Activated CD4-positive, alpha-beta T cell treated with anti-CD3 and anti-CD28 coated beads, Interleukin-2, amount 50 U/mL, for 48 hours (primary cell): ENCODE measurements around the gene EPB41L2.

Experiments
- DNase-seq, 2 experiments: peaks; one replicate each; pipeline ENCODE4 v3.0.0-alpha.2; 2020

Gene EPB41L2

GRCh38 chr6:131061041-131061750 lies 1.8 kb downstream of the EPB41L2 start:
- DNase-seq, result no peak

GRCh38 chr6:131060311-131060710 lies 2.7 kb downstream of the EPB41L2 start:
- DNase-seq, result no peak

DNA sequence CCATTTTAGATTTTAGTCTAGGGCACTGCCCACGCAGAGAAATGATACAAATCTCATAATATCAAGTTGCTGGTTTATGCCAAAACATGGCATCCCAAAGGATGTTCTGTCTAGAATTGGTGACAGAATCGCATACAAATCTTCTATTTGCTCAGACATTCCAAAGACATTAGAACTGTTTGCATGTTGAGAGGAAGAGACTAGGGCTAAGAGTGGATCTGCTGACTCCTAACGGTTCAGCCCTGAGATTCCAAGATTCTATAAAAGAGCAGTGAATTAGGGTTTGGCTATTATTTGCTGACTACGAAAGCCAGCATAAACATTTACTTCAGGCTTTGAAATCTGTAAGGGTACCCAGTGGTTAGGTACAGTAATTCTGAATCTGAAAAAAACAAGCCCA lies 3.6 kb downstream of the EPB41L2 start:
- DNase-seq, result no peak

DNA sequence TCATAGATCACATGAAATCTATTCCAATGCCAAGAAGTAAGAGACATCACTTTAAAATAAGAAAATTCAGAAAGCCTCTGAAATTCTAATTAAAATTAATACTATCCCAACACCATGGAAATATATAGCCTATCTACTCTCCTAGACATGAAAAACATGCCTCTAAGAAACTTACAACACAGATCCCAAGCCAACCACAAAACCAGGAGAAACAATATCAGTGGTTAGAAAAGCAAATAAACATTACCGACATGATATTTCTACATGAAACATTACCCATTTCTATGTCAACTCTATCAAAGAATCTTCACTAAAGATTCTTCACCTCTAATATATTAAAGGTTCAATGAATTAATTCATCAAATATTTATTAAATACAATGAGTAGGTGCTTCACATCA lies 4.8 kb downstream of the EPB41L2 start:
- no peak for DNase-seq

- no peak for DNase-seq
These were observed 8.4 kb downstream of the EPB41L2 start for GRCh38 chr6:131054392-131055250.

DNA sequence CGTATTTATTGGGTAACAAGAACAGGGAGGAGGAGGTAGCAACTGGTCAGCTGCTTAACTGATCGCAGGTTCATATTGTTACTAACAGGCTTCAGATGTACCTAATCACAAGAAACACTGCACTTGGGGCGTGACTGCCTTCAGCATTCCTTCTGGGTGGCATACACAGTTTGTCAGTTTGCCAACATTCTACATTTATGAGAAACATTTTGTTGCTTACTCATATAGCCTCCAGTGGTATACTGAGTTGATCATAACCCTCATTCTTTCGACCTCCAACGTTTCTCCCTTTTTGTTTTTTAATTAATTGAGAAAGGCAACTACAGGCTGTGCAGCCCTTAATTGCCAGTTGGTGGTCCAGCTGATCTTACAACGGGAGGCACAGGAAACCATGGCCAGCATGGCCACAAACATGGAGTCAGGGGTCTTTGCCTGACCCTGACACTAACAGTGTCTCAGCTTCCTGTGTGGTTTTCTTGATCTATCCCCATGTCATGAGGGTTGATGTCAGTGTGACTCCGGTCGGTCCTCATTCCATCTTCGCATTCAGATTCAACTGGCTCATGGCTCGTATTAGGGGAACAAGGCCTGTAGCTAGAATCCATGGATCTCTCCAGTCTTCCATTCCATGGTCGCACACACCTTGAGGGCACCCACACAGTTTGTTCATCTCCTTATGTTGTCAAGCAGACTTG lies 9.4 kb downstream of the EPB41L2 start:
- DNase-seq, result no peak

DNA sequence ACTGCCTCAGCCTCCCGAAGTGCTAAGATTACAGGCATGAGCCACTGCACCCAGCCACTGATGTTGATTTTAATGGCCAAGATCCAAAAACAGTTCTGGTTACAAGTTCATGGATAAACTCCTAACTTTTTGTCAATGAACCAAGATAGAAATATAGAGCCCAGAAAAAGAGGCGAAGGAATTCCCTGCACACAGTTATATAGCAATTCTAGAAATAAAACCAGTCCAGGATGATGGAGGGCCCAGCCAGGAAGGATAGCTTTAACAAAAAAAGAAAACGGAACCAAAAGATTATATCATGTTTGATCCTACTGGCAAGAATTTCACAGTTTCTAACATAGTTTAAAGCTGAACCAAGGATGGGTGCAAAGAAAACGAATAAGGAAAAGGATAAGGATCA lies 10.9 kb downstream of the EPB41L2 start:
- DNase-seq, result no peak

DNA sequence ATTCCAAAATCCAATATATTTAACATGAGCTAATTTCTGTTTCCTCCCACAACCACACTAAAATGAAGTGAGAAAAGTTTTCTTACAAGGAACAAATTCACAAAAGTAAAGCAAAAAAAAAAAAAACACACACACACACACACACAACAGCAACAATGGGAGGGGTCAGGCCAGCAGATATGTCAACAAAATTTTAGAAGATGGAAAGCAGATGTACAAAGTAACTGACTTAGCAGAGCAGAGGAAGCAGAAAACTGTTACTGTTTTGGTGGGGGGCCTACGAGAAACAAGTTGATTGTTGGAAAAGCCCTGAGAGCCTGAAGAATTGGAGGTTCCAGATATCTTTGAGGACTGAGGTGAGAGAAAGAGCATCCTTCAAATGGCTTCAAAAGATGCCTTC lies 11.7 kb downstream of the EPB41L2 start:
- no peak for DNase-seq

- DNase-seq, result no peak
These were observed 13.4 kb downstream of the EPB41L2 start for GRCh38 chr6:131049608-131050007.

GRCh38 chr6:131048933-131049515 lies 14.0 kb downstream of the EPB41L2 start:
- DNase-seq, result no peak

- DNase-seq, result no peak
These were observed 14.6 kb downstream of the EPB41L2 start for GRCh38 chr6:131048459-131048858.

- no peak for DNase-seq
These were observed 17.9 kb downstream of the EPB41L2 start for GRCh38 chr6:131045139-131045538.

DNA sequence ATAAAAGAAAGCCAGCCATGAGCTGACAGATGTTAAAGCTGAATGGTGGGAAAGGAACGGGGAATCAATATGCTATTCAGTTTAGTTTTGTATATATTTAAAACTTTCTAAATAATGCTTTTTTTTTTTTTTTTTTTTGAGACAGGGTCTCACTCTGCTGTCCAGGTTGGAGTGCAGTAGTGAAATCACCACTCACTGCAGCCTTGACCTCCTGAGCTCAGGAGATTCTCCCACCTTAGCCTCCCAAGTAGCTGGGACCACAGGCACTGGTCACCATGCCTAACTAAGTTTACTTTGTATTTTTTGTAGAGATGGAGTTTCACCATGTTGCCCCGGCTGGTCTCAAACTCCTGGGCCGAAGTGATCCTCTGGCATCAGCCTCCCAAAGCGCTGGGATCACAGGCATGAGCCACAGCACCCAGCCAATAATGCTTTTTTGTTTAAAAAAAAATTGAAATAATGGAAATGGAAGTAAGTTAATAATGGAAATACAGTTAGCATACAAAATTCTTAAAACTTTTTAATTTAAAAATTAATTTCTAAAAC lies 19.1 kb downstream of the EPB41L2 start:
- DNase-seq, result no peak

DNA sequence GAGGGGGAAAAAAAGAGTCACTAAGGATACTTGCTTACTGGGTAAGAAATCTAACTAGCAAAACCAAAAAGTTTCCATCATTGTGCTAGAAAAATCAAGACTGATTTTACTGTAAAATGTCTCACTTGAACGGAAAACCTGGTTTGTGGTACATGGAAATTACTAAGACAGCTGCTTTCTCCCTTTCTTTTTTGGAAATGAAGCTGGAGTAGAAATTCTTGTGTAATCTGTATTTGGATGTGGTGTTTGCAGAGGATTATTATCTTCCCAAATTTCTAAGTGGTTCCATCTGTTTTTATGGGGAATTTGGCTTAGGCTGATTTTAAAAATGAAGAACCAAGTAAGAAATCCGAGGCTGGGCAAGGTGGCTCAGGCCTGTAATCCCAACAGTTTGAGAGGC lies 20.4 kb downstream of the EPB41L2 start:
- no peak for DNase-seq

GRCh38 chr6:131041814-131042213 lies 21.2 kb downstream of the EPB41L2 start:
- no peak for DNase-seq

DNA sequence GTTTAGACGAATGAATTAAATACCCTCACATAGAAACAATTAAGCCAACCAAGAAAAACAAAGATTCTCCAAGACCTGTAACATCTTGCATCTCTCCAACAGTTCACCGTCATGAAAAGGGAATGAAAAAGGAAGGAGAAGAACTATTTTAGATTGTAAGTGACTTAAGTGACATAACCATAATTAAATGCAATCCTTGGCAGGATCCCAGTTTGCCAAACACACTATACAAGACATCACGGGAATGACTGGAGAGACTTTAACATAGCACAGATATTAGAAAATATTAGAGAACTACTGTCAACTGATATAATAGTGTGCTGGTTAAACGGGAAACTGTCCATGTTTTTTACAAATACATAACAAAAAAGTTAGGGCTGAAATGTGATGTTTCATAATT lies 22.2 kb downstream of the EPB41L2 start:
- DNase-seq, result no peak

- no peak for DNase-seq
These were observed 23.7 kb downstream of the EPB41L2 start for GRCh38 chr6:131039345-131039680.

- DNase-seq, result no peak
These were observed 24.3 kb downstream of the EPB41L2 start for GRCh38 chr6:131038597-131039344.

GRCh38 chr6:131037194-131037897 lies 25.7 kb downstream of the EPB41L2 start:
- DNase-seq, result no peak

DNA sequence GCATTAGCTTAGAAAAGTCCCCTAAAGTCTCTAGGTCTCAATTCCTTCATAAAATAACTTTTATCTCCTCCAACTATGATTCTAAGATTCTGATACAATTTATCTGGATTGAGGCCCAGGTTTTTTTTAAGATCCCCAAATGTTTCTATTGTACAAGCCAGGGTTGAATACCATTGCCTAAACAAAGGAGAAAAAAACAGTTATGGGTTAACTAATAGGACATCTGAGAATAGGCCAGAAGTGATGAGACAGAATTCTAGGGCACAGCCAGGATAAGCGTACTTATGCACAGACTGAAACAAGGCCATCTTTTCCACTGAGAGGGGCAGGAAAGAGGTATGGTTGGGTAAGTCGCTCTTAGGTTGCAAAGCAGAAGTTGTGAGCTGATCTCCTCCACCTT lies 26.4 kb downstream of the EPB41L2 start:
- DNase-seq, result no peak

GRCh38 chr6:131036143-131036542 lies 26.9 kb downstream of the EPB41L2 start:
- no peak for DNase-seq

DNA sequence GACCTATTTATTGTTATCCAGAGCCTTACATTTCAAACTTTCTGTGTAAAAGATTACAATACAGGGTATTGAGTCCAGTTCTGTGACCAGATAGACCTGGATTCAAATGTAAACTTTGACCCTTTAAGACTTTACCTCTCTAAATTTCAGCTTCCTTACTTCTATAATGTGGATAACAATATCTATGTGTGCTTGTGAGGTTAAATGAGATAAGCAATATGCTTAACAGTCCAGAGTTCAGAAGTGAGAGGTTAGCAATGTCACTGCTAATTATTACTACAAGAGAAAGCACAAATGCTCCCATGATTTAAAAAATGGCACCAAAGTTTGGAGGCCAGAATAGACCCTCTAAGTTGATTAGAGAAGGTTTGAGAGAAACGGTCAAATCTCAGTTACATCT lies 27.5 kb downstream of the EPB41L2 start:
- no peak for DNase-seq
